HG03159 (cell line): ENCODE data around the gene NLRC4.
"Not testable (repeated sequence)": the region's sequence is repeated elsewhere in the genome, so short reads cannot be mapped to it uniquely, and the experiment has no call there.

Source experiments
- ATAC-seq: cut with Tn5 transposase; IDR thresholded peaks from one replicate; pipeline ENCODE4 v1.9.1; 2021; ENCODE audit warnings: mild to moderate bottlenecking, moderate library complexity; ENCODE audit not compliant: unreplicated experiment

Gene NLRC4

GRCh38 chr2:32264422-32265105 lies at the start of gene NLRC4:
TSS of gene NLRC4 (minus strand) at chr2:32264886. CDS start at chr2:32256775, 8,111 bp downstream.
- ATAC-seq: peak; percentile 93

- no peak for ATAC-seq
Measured at GRCh38 chr2:32310577-32310976, 45.9 kb upstream of the NLRC4 start.

GRCh38 chr2:32293966-32294562 lies 29.4 kb upstream of the NLRC4 start:
- not testable (repeated sequence) for ATAC-seq

- ATAC-seq: not testable (repeated sequence)
Measured at GRCh38 chr2:32293493-32293892, 28.8 kb upstream of the NLRC4 start.

GRCh38 chr2:32291746-32292145 lies 27.1 kb upstream of the NLRC4 start:
- no peak for ATAC-seq

- ATAC-seq: no peak
Measured at GRCh38 chr2:32290000-32290339, 25.3 kb upstream of the NLRC4 start.

- no peak for ATAC-seq
Measured at GRCh38 chr2:32289165-32289999, 24.7 kb upstream of the NLRC4 start.

GRCh38 chr2:32284321-32284720 lies 19.6 kb upstream of the NLRC4 start:
- no peak for ATAC-seq

- ATAC-seq: no peak
Measured at GRCh38 chr2:32278478-32278853, 13.8 kb upstream of the NLRC4 start.

- ATAC-seq: peak; percentile 97
Measured at GRCh38 chr2:32277674-32278477, 13.2 kb upstream of the NLRC4 start, which contains the start of gene YIPF4. TSS of gene YIPF4 (plus strand) at chr2:32277904. CDS start at chr2:32278156, 252 bp downstream.

GRCh38 chr2:32277363-32277673 lies 12.6 kb upstream of the NLRC4 start:
- no peak for ATAC-seq

GRCh38 chr2:32275790-32276189 lies 11.1 kb upstream of the NLRC4 start:
- ATAC-seq: not testable (repeated sequence)

GRCh38 chr2:32274289-32274688 lies 9.6 kb upstream of the NLRC4 start:
- no peak for ATAC-seq

GRCh38 chr2:32272279-32272678 lies 7.6 kb upstream of the NLRC4 start:
- ATAC-seq: no peak

- ATAC-seq: no peak
Measured at GRCh38 chr2:32271063-32271462, 6.4 kb upstream of the NLRC4 start.

- ATAC-seq: no peak
Measured at GRCh38 chr2:32262105-32262504, 2.6 kb downstream of the NLRC4 start.

GRCh38 chr2:32260376-32260775 lies 4.3 kb downstream of the NLRC4 start:
- ATAC-seq: no peak

GRCh38 chr2:32258242-32258641 lies 6.4 kb downstream of the NLRC4 start:
- no peak for ATAC-seq

- no peak for ATAC-seq
Measured at GRCh38 chr2:32250290-32250689, 14.4 kb downstream of the NLRC4 start.

- ATAC-seq: no peak
Measured at GRCh38 chr2:32249731-32250236, 14.9 kb downstream of the NLRC4 start.

- ATAC-seq: no peak
Measured at GRCh38 chr2:32248299-32248698, 16.4 kb downstream of the NLRC4 start.
